Testis (tissue), 3 donors: ENCODE data around the gene MACROD2. TPM values are rescaled to one million over a fixed set of nuclear protein-coding genes. Genes with fewer than 3 reads are reported as not detected.

Experiments
- DNase-seq: peaks from one replicate; pipeline ENCODE4 v3.0.0-alpha.2; 2019
- H3K27ac ChIP-seq, 2 donors: fragments of 200-600 bp; sonication (generic); one replicate each; pipeline ENCODE4 v1.5.1; 2019
- H3K27me3 ChIP-seq: fragments of 200-600 bp; sonication (generic); one replicate; pipeline ENCODE4 v1.5.1; 2019
- H3K36me3 ChIP-seq: fragments of 200-600 bp; sonication (generic); one replicate; pipeline ENCODE4 v1.5.1; 2017; ENCODE audit warnings: low read depth; ENCODE audit errors: missing control alignments
- H3K4me1 ChIP-seq: fragments of 200-600 bp; sonication (generic); one replicate; pipeline ENCODE4 v1.5.1; 2019
- H3K4me3 ChIP-seq, 2 donors: fragments of 200-600 bp; sonication (generic); one replicate each; pipeline ENCODE4 v1.5.1; 2017 to 2019
- H3K9me3 ChIP-seq: fragments of 200-600 bp; sonication (generic); one replicate; pipeline ENCODE4 v1.5.1; 2017
- POLR2A ChIP-seq: fragments of 450-650 bp; IDR thresholded peaks from one replicate; pipeline ENCODE4 v1.6.1; 2017; ENCODE audit warnings: antibody characterized with exemption, mild to moderate bottlenecking, moderate library complexity
- WGBS, 2 donors: methylation state at CpG; one replicate each; pipeline ENCODE4 v1.1.5; 2018; 5-methylcytosine and 5-hydroxymethylcytosine counted together
- intact Hi-C: fragments of 100-400 bp; cut with DNase I; formaldehyde crosslinking; loops from one replicate; pipeline ENCODE4 v1.15.1; 2023; ENCODE audit warnings: low total_unique reads
- polyA plus RNA-seq: library from polyadenylated mRNA; stranded (reverse); fragments of 350-450 nt; fragmentation: Illumina TruSeq; extraction: RNeasy Lipid Tissue Mini Kit (QIAGEN cat#74804); gene quantifications from one replicate; pipeline ENCODE4 v1.2.3, GENCODE V29; 2014; ENCODE audit warnings: low read depth, low replicate concordance; ENCODE audit not compliant: insufficient read depth
- total RNA-seq, 2 donors: library from RNA; depleted of rRNA; stranded (reverse); fragments of >200 nt; gene quantifications; one replicate each; pipeline ENCODE4 v1.2.3, GENCODE V29; 2016
- TF ChIP-seq, protein P1 (sequence below), 3 experiments: fragments of 450-650 bp in 2 of 3; fragments of 200-600 bp in 1 of 3; sonication (generic) in 1 of 3; IDR thresholded peaks; one replicate each; pipeline ENCODE4 v1.5.1; 2016 to 2019; ENCODE audit warnings: antibody characterized with exemption in 3 of 3, mild to moderate bottlenecking in 2 of 3, moderate library complexity in 1 of 3

The MACROD2 gene
- total and polyA plus RNA-seq, 3 donors from 2014 or later: 12.6 to 20.6 (median 16.8) TPM

DNA sequence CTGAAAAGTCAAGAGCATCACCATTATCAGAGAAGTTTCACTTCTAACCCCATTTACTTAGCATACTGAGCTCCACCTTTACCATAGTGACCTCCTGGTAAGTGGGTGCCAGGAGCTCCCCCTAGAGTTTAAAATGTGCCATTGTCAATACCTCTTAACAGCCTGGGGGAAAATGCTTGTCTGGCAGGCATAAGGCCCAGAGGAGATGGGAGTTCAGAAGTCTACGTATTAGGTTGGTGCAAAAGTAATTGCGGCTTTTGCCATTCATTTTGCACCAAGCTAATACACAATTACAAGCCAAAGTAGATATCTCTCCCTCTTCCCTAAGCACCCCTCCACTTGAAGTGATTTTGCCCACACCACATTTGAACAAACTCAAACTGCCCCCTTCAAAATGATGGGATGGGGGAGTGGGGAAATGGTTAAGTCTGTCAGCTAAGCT, 1658.9 kb downstream of the MACROD2 start:
- no peaks in the 10 kb centered on the region for H3K36me3 ChIP-seq
- TF ChIP-seq, protein P1, sequence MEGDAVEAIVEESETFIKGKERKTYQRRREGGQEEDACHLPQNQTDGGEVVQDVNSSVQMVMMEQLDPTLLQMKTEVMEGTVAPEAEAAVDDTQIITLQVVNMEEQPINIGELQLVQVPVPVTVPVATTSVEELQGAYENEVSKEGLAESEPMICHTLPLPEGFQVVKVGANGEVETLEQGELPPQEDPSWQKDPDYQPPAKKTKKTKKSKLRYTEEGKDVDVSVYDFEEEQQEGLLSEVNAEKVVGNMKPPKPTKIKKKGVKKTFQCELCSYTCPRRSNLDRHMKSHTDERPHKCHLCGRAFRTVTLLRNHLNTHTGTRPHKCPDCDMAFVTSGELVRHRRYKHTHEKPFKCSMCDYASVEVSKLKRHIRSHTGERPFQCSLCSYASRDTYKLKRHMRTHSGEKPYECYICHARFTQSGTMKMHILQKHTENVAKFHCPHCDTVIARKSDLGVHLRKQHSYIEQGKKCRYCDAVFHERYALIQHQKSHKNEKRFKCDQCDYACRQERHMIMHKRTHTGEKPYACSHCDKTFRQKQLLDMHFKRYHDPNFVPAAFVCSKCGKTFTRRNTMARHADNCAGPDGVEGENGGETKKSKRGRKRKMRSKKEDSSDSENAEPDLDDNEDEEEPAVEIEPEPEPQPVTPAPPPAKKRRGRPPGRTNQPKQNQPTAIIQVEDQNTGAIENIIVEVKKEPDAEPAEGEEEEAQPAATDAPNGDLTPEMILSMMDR (IDR thresholded peaks at IDR 0.05): peak in 2 of 3 experiments; percentile 32 to 57
- no peak for TF ChIP-seq POLR2A
- peak; percentile 73 for DNase-seq
- H3K27ac ChIP-seq: no peak overlapping the region
- intact Hi-C loops: no loop called here
- no peaks in the 10 kb centered on the region for H3K9me3 ChIP-seq
- WGBS, 2 donors: 51 to 66% methylated on average over 2 of the region's 2 CpGs
- no peak overlapping the region for H3K4me3 ChIP-seq
- H3K4me1 ChIP-seq: peaks cover 2% of the 10 kb centered on the region
- H3K27me3 ChIP-seq: no peaks in the 10 kb centered on the region

DNA sequence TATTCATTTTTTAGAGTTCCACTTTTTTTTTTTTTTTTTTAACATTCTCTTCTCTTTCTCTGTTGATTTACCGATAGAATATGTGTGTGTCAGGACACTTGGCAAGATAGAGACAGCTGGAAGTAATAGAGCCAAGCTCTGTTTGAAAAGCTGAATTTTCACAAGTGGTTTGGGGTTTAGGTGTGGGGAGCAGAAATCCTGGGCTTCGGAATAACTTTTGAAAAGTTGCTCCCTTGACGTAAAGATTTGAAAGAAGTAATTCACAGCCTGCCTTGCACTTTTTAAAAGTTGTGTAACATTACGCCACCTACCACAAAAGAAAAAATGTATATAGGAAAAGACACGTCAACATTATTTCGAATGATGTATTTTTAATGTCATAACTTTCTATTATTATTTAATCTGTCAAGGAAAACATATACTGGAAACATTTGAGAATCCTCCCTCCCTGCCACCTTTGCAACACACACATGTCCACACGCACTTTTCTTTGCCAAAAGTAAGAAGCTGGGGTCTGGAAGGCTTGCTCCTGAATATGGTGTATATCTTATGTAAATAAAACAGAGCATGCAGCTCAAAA, 1660.1 kb downstream of the MACROD2 start:
- Histone ChIP-seq H3K4me1 (peaks cover 2% of the 10 kb centered on the region), H3K27ac (no peak overlapping the region), H3K4me3 (no peak overlapping the region), H3K9me3 (no peaks in the 10 kb centered on the region), H3K36me3 (no peaks in the 10 kb centered on the region), H3K27me3 (no peaks in the 10 kb centered on the region)
- intact Hi-C loops: no loop called here
- no peak for TF ChIP-seq POLR2A
- TF ChIP-seq, protein P1 (IDR thresholded peaks at IDR 0.05): no peak
- no peak for DNase-seq
- 83 to 87% methylated on average over 7 of the region's 7 CpGs for WGBS, 2 donors

DNA sequence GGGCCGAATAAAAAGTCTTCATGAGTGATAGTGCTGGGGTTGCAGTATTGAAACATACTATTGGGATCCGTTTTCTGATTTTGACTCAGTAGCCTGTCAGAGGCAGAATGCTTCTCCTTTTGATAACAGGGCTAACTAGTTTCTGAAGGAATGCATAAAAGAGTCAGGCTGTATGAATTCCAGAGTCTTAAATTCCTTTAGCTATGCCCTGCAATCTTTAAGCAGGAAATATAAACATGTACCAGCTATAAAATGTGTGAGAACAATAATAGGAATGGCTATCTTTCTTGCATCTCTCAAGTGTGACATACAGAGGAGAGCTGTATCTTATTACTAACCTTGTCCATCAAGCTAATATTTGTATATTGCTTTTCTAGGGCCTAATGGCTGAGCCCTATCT, 1660.8 kb downstream of the MACROD2 start:
- no peak overlapping the region for H3K4me3 ChIP-seq
- no peaks in the 10 kb centered on the region for H3K27me3 ChIP-seq
- H3K4me1 ChIP-seq: peaks cover 2% of the 10 kb centered on the region
- no peaks in the 10 kb centered on the region for H3K36me3 ChIP-seq
- DNase-seq: no peak
- no peak overlapping the region for H3K27ac ChIP-seq
- intact Hi-C loops: no loop called here
- no peaks in the 10 kb centered on the region for H3K9me3 ChIP-seq
- 56 to 77% methylated on average over 2 of the region's 2 CpGs for WGBS, 2 donors
- TF ChIP-seq, protein P1 (IDR thresholded peaks at IDR 0.05): no peak
- TF ChIP-seq POLR2A: no peak

DNA sequence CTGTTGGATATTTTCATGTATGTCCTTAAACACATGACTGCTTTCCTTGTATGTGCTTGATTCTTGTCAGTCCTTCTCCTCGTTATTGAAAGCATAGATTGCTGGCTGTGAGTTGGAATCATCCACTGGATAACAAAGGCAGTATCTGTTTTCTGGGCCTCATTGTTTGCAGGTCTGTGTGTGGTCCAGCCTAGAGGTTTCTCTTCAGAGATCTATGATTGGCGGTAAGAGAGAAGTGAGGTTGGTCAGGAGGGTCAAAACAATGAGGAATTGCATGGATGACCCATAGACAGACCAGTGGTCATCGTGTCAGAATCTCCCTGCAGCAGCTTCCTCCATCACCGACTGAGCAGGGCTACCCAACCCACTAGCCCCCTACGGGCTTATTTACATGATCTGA, 1663.0 kb downstream of the MACROD2 start:
- WGBS, 2 donors: 81 to 85% methylated on average over 5 of the region's 5 CpGs
- no peak for DNase-seq
- Histone ChIP-seq H3K27ac (no peak overlapping the region), H3K27me3 (no peaks in the 10 kb centered on the region), H3K4me1 (peaks cover 2% of the 10 kb centered on the region), H3K9me3 (no peaks in the 10 kb centered on the region), H3K36me3 (no peaks in the 10 kb centered on the region), H3K4me3 (no peak overlapping the region)
- TF ChIP-seq, protein P1 (IDR thresholded peaks at IDR 0.05): no peak
- TF ChIP-seq POLR2A: no peak
- intact Hi-C loops: no loop called here

DNA sequence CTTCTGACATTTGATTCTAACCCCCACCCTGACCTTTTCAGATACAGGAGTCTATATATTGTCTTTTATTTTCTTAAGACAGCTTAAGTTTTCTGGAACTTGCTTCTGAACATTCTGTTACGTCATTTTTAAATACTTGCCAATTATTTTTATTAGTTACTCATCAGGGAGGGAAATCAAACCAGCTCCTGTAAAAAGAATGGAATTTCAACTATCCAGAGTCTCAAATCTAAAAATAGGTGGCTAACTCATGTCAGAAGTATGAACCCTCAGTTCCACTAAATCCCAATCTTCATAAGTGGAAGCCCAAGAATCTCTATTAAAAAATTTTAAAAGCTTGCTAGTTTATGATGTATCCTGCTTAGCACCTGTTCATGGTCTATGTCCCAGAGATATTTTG, 1677.9 kb downstream of the MACROD2 start:
- H3K9me3 ChIP-seq: no peaks in the 10 kb centered on the region
- DNase-seq: no peak
- no peaks in the 10 kb centered on the region for H3K36me3 ChIP-seq
- no peaks in the 10 kb centered on the region for H3K4me1 ChIP-seq
- 38 to 56% methylated on average over 1 of the region's 1 CpG for WGBS, 2 donors
- intact Hi-C loops: no loop called here
- H3K27me3 ChIP-seq: no peaks in the 10 kb centered on the region
- H3K27ac ChIP-seq: no peak overlapping the region
- H3K4me3 ChIP-seq: no peak overlapping the region
- TF ChIP-seq, protein P1 (IDR thresholded peaks at IDR 0.05): no peak
- no peak for TF ChIP-seq POLR2A
